Transverse colon (tissue), 4 donors: ENCODE data around the gene CDCA4.

Experiments
- EP300 ChIP-seq: sonication (generic); formaldehyde crosslinking; IDR thresholded peaks from one replicate; pipeline ENCODE4 v1.6.1; 2017; ENCODE audit warnings: antibody characterized with exemption, low read depth
- POLR2A ChIP-seq: fragments of 450-650 bp; IDR thresholded peaks from one replicate; pipeline ENCODE4 v1.6.1; 2016; ENCODE audit warnings: antibody characterized with exemption, mild to moderate bottlenecking, moderate library complexity
- POLR2AphosphoS5 ChIP-seq, 3 donors: sonication (generic); formaldehyde crosslinking; IDR thresholded peaks; one replicate each; pipeline ENCODE4 v1.6.1; 2016; ENCODE audit warnings: antibody characterized with exemption in 3 of 3
- TF ChIP-seq, protein P1 (sequence below), 5 experiments: fragments of 200-600 bp in 3 of 5; fragments of 450-650 bp in 2 of 5; sonication (generic) in 3 of 5; IDR thresholded peaks; 1 replicate in 2 of 5; 2 replicates in 3 of 5; pipeline ENCODE4 v1.5.1; 2016 to 2017; ENCODE audit warnings: antibody characterized with exemption in 5 of 5, inconsistent platforms in 3 of 5, mild to moderate bottlenecking in 2 of 5, moderate library complexity in 1 of 5

DNA sequence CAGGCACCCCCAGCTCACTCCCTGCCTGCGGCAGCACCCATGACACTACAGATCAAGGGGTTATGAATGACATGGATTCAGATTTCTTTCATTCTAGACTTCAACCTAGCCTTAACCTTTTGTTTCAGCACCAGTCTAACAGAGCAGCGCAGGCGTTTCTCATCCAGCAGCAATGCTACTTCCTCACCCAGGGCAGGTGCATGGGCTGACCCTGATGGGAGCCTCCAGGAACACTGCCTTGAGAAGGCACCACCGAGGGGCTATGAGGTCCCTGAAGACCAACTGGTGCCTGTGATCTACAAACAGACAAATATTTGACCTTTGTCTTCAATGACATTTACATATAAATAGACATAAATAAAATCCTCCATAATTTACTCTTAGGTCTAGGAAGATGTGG is 10.8 kb downstream of the CDCA4 start:
- TF ChIP-seq, protein P1, sequence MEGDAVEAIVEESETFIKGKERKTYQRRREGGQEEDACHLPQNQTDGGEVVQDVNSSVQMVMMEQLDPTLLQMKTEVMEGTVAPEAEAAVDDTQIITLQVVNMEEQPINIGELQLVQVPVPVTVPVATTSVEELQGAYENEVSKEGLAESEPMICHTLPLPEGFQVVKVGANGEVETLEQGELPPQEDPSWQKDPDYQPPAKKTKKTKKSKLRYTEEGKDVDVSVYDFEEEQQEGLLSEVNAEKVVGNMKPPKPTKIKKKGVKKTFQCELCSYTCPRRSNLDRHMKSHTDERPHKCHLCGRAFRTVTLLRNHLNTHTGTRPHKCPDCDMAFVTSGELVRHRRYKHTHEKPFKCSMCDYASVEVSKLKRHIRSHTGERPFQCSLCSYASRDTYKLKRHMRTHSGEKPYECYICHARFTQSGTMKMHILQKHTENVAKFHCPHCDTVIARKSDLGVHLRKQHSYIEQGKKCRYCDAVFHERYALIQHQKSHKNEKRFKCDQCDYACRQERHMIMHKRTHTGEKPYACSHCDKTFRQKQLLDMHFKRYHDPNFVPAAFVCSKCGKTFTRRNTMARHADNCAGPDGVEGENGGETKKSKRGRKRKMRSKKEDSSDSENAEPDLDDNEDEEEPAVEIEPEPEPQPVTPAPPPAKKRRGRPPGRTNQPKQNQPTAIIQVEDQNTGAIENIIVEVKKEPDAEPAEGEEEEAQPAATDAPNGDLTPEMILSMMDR (IDR thresholded peaks at IDR 0.05) = no peak
- TF ChIP-seq EP300 = no peak
- no peak for TF ChIP-seq POLR2A
- no peak for TF ChIP-seq POLR2AphosphoS5 (IDR thresholded peaks at IDR 0.05)
